OCI-LY1 (cell line): ENCODE results near the gene NDRG2.

ENCODE experiments used
- CTCF ChIP-seq: fragments of 200-600 bp; sonication (generic), shearing (Covaris generic); IDR thresholded peaks from 2 replicates; pipeline ENCODE4 v1.5.1; 2017; ENCODE audit warnings: mild to moderate bottlenecking, antibody characterized with exemption, low read length, moderate library complexity, mixed read lengths
- EZH2 ChIP-seq: fragments of 200-600 bp; sonication (generic), shearing (Covaris generic); IDR thresholded peaks from 2 replicates; pipeline ENCODE4 v1.8.0; 2017; ENCODE audit warnings: borderline replicate concordance, mixed run types, mild to moderate bottlenecking, antibody characterized with exemption, low read length, moderate library complexity, mixed read lengths

GRCh38 chr14:21029917-21030316 is 5.1 kb upstream of the NDRG2 start, which contains the start of gene TPPP2:
- TF ChIP-seq CTCF = no peak
- TF ChIP-seq EZH2 = no peak
